Tibial artery (tissue), 4 donors: ENCODE measurements around the gene UFC1.

Source experiments
- DNase-seq, 2 donors: peaks; one replicate each; pipeline ENCODE4 v3.0.0-alpha.2; 2019
- H3K27ac ChIP-seq, 2 donors: fragments of 200-600 bp; sonication (generic) in 1 of 2; 1 replicate in 1 of 2; 2 replicates in 1 of 2; pipeline ENCODE4 v1.5.1; 2018 to 2019; ENCODE audit warnings: mild to moderate bottlenecking in 1 of 2
- H3K27me3 ChIP-seq, 2 donors: fragments of 200-600 bp; sonication (generic) in 1 of 2; one replicate each; pipeline versions ENCODE4 v1.5.1 to v1.6.0; 2016 to 2019
- H3K36me3 ChIP-seq, 3 donors: fragments of 200-600 bp; sonication (generic) in 2 of 3; one replicate each; pipeline ENCODE4 v1.5.1; 2016 to 2019; ENCODE audit warnings: mild to moderate bottlenecking in 2 of 3
- H3K4me1 ChIP-seq, 4 donors: fragments of 200-600 bp; sonication (generic) in 2 of 4; 1 replicate in 3 of 4; 2 replicates in 1 of 4; pipeline ENCODE4 v1.5.1; 2016 to 2019
- H3K4me3 ChIP-seq, 2 donors: fragments of 200-600 bp; sonication (generic) in 1 of 2; 1 replicate in 1 of 2; 2 replicates in 1 of 2; pipeline ENCODE4 v1.5.1; 2018 to 2019; ENCODE audit warnings: mild to moderate bottlenecking in 2 of 2
- H3K9me3 ChIP-seq, 3 donors: fragments of 200-600 bp; sonication (generic) in 1 of 3; one replicate each; pipeline ENCODE4 v1.5.1; 2016 to 2019
- intact Hi-C: fragments of 100-400 bp; cut with DNase I; formaldehyde crosslinking; loops from one replicate; pipeline ENCODE4 v1.15.0; 2023; ENCODE audit warnings: low total_unique reads
- TF ChIP-seq, protein P1 (sequence below), 2 experiments: fragments of 200-600 bp in 1 of 2; fragments of 450-650 bp in 1 of 2; IDR thresholded peaks; one replicate each; pipeline ENCODE4 v1.5.1; 2017 to 2019; ENCODE audit warnings: antibody characterized with exemption in 2 of 2, mild to moderate bottlenecking in 1 of 2, moderate library complexity in 1 of 2

UFC1 gene

DNA sequence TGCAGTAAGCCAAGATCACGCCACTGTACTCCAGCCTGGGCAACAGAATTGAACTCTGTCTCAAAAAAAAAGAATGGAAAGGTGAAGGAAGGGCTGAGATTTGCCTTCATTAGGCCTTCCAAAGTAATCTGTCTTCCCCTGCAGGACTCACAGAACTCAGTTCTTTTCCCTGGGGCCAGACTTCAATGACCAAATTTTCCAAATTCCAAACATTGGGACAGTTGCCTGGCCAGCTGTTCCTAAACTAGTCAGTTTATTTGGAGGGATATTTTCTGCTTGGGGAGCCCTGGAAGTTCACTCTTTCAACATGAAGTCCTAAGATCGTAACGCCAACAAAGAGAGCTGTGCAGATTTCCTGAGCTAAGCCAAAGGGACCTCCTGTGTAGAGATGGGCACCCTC lies 15.9 kb upstream of the UFC1 start:
- H3K36me3 ChIP-seq = no peaks in the 10 kb centered on the region
- no peaks in the 10 kb centered on the region for H3K9me3 ChIP-seq
- H3K4me3 ChIP-seq = no peak overlapping the region
- no peak overlapping the region for H3K27ac ChIP-seq
- peaks cover 0 to 16% (median 11%) of the 10 kb centered on the region in 4 donors for H3K4me1 ChIP-seq
- DNase-seq = no peak
- TF ChIP-seq, protein P1, sequence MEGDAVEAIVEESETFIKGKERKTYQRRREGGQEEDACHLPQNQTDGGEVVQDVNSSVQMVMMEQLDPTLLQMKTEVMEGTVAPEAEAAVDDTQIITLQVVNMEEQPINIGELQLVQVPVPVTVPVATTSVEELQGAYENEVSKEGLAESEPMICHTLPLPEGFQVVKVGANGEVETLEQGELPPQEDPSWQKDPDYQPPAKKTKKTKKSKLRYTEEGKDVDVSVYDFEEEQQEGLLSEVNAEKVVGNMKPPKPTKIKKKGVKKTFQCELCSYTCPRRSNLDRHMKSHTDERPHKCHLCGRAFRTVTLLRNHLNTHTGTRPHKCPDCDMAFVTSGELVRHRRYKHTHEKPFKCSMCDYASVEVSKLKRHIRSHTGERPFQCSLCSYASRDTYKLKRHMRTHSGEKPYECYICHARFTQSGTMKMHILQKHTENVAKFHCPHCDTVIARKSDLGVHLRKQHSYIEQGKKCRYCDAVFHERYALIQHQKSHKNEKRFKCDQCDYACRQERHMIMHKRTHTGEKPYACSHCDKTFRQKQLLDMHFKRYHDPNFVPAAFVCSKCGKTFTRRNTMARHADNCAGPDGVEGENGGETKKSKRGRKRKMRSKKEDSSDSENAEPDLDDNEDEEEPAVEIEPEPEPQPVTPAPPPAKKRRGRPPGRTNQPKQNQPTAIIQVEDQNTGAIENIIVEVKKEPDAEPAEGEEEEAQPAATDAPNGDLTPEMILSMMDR (IDR thresholded peaks at IDR 0.05) = no peak
- H3K27me3 ChIP-seq = no peaks in the 10 kb centered on the region
- intact Hi-C loops = no loop called here

DNA sequence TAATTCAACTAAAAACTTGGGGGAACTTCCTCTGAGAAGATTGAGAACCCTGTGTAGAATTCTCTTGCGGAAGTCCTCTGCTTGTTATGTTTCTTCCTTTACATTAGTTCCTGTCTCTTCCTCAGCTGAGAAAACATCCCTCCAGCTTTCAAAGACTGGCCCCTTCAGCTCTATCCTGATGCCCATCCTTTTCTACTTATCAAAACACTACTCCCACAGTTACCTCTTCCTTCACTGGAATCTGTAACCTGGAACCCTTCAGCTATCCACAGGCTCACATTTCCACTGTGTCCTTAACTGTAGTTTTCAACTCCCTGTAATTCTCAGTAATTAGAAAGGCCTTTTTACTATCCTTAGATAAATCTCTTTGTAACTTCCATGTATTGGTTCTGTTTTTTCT lies 15.3 kb upstream of the UFC1 start:
- Histone ChIP-seq H3K4me3 (no peak overlapping the region), H3K4me1 (peaks cover 0 to 16% (median 11%) of the 10 kb centered on the region in 4 donors), H3K9me3 (no peaks in the 10 kb centered on the region), H3K36me3 (no peaks in the 10 kb centered on the region), H3K27ac (no peak overlapping the region), H3K27me3 (no peaks in the 10 kb centered on the region)
- TF ChIP-seq, protein P1 (IDR thresholded peaks at IDR 0.05) = no peak
- intact Hi-C loops = no loop called here
- DNase-seq = no peak

DNA sequence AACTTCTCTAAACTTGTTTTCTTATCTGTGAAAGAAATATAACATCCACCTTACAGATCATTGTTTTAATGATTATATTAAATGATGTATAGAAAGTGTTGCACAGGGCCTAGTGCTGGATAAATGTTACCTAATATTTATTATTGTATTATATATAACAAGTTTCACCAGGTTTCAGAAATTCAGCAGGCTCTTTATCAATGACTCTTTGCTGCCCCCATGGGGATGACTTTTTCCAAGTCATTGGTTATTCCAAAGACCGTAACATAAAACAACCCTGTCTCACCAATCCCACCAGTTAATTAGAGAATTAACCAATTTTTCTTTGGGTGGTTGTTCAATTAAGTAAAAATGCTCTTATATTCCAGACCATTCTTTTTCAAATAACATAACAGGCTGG lies 14.0 kb upstream of the UFC1 start:
- H3K36me3 ChIP-seq = no peaks in the 10 kb centered on the region
- H3K4me3 ChIP-seq = no peak overlapping the region
- H3K4me1 ChIP-seq = peaks cover 0 to 3% (median 0%) of the 10 kb centered on the region in 4 donors
- H3K27me3 ChIP-seq = no peaks in the 10 kb centered on the region
- TF ChIP-seq, protein P1 (IDR thresholded peaks at IDR 0.05) = peak; percentile 34 to 36
- intact Hi-C loops = no loop called here
- no peak overlapping the region for H3K27ac ChIP-seq
- no peaks in the 10 kb centered on the region for H3K9me3 ChIP-seq
- DNase-seq = peak in 1 of 2 donors; percentile 6

GRCh38 chr1:161140755-161141400 lies 12.9 kb upstream of the UFC1 start:
- H3K4me3 ChIP-seq = no peak overlapping the region
- no peaks in the 10 kb centered on the region for H3K36me3 ChIP-seq

DNA sequence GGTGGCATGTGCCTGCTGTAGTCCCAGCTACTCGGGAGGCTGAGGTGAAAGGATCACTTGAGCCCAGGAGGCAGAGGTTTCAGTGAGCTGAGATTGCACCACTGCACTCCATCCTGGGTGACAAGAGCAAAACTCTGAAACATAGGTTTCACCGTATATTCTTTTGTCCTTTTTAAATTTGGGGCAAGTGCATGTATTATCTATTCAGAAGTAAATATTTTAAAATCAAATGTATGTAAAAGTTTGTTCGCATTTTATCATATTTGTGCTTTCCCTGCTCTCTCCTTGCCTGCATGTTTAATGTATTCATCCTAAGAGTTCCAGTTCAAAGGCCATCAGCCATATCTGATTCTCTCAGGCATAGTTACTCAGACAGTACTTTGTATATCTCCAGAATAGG lies 7.9 kb upstream of the UFC1 start:
- no peaks in the 10 kb centered on the region for H3K9me3 ChIP-seq
- no peak overlapping the region for H3K4me3 ChIP-seq
- TF ChIP-seq, protein P1 (IDR thresholded peaks at IDR 0.05) = no peak
- H3K27me3 ChIP-seq = no peaks in the 10 kb centered on the region
- H3K4me1 ChIP-seq = no peaks in the 10 kb centered on the region
- DNase-seq = peak in 1 of 2 donors; percentile 17
- no peak overlapping the region for H3K27ac ChIP-seq
- no peaks in the 10 kb centered on the region for H3K36me3 ChIP-seq
- intact Hi-C loops = no loop called here

More at GRCh38 chr1:161140755-161141400, 12.9 kb upstream of the UFC1 start:
- Histone ChIP-seq H3K9me3 (no peaks in the 10 kb centered on the region), H3K27me3 (no peaks in the 10 kb centered on the region), H3K4me1 (no peaks in the 10 kb centered on the region), H3K27ac (no peak overlapping the region)
- peak in 1 of 2 donors; percentile 51 for DNase-seq
- TF ChIP-seq, protein P1 (IDR thresholded peaks at IDR 0.05) = no peak
- intact Hi-C loops = no loop called here
